PFSK-1 (cell line): ENCODE data around the gene E4F1.

Source experiments
- POLR2AphosphoS5 ChIP-seq: IDR thresholded peaks from 2 replicates; pipeline ENCODE4 v1.6.1; 2012; ENCODE audit warnings: low read depth, mild to moderate bottlenecking, control low read depth, low read length, moderate library complexity
- REST ChIP-seq, 2 experiments: IDR thresholded peaks; 2 replicates each; pipeline versions ENCODE4 v1.6.1 to v1.8.0; 2011 to 2012; ENCODE audit warnings: low read depth in 2 of 2, low read length in 2 of 2, control low read depth in 1 of 2, inconsistent platforms in 1 of 2, mild to moderate bottlenecking in 1 of 2, moderate library complexity in 1 of 2; ENCODE audit not compliant: insufficient read depth in 1 of 2
- SIN3A ChIP-seq: IDR thresholded peaks from 2 replicates; pipeline ENCODE4 v1.6.1; 2012; ENCODE audit warnings: mild to moderate bottlenecking, low read length, moderate library complexity, borderline replicate concordance; ENCODE audit not compliant: insufficient read depth
- TAF1 ChIP-seq: IDR thresholded peaks from 2 replicates; pipeline ENCODE4 v1.6.1; 2012; ENCODE audit warnings: low read length, control low read depth, borderline replicate concordance; ENCODE audit not compliant: insufficient read depth

DNA sequence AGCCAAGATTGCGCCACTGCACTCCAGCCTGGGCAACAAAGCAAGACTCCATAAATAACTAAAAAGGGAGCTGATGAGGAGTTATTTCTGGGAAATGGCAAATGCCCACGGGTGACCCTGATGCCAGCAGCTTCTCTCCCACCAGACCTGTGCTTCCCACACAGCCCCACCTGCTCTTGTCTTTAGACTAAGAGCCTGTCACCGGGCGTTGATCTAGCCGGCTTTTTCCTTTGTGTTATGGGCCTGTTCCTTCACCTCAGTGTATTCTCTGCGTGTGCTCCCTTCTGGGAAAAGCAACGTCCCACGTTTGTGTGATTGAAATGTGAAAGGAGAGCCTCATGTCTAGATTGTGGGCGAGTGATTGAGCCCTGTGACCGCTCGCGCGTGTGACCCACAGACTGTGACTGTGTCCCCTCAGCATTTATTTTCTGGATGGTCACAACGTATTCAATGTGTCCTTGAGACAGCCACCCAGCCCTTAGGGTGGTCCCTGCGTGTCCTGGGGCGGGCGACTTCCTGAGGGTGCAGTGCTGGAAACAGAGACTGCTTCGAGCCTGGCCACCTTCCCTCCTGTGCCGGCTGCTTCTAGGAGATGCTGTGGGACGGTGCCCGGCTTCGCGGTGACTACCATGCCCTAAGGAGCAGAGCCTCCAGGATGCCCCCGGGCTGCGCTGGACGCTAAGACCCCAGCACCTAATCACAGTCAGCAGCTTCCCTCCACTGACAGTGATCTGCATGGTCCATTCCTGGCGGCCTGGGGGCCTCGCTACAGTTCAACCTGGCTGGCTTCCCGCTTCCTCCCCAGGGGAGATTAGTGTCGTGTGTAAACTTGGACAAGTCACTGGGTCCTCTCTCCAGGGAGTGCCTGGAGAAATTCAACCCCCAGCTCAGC lies 52.3 kb downstream of the E4F1 start:
- TF ChIP-seq SIN3A (no peak), REST (IDR thresholded peaks at IDR 0.05; ENCODE audit: insufficient read depth in 1 of 2, low read depth in 2 of 2, low read length in 2 of 2) (no peak), POLR2AphosphoS5 (no peak), TAF1 (no peak)
